ENCODE results near the gene PEBP1. TPM values are rescaled to one million over a fixed set of nuclear protein-coding genes. Genes with fewer than 3 reads are reported as not detected.
"Not testable (repeated sequence)": the region's sequence is repeated elsewhere in the genome, so short reads cannot be mapped to it uniquely, and the experiment has no call there.

PEBP1 gene
- total RNA-seq, 2 donors from 2014 or later: 108 to 113 TPM

DNA sequence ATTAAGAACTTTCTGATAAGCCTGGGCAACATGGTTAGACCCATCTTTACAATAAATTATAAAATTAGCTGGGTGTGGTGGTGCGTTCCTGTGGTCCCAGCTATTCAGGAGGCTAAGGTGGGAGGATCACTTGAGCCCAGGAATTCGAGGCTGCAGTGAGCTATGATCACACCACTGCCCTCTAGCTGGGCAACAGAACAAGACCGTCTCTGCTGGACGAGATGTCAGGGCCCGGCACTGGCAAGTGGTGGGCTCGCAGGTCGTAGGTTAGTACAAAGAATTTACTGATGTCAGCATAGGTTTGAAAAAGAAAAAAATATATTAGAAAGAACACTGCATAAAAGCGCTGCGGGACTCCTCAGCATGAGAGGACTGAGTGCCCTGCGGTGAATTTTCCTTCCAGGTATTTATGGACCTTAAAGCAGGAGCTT, 16.5 kb upstream of the PEBP1 start:
- H3K4me3 Mint-ChIP-seq: no peak overlapping the region
- no peaks in the 10 kb centered on the region for H3K9me3 ChIP-seq (ENCODE audit: control insufficient read depth, low read length, poor library complexity, severe bottlenecking)
- H3K36me3 Mint-ChIP-seq (ENCODE audit: low read depth): no peaks in the 10 kb centered on the region
- H3K27ac Mint-ChIP-seq: peak overlapping the region; percentile 90
- ATAC-seq (no peak), DNase-seq (no peak)
- H3K27me3 Mint-ChIP-seq: no peaks in the 10 kb centered on the region
- H3K4me1 Mint-ChIP-seq: peaks cover 7% of the 10 kb centered on the region

DNA sequence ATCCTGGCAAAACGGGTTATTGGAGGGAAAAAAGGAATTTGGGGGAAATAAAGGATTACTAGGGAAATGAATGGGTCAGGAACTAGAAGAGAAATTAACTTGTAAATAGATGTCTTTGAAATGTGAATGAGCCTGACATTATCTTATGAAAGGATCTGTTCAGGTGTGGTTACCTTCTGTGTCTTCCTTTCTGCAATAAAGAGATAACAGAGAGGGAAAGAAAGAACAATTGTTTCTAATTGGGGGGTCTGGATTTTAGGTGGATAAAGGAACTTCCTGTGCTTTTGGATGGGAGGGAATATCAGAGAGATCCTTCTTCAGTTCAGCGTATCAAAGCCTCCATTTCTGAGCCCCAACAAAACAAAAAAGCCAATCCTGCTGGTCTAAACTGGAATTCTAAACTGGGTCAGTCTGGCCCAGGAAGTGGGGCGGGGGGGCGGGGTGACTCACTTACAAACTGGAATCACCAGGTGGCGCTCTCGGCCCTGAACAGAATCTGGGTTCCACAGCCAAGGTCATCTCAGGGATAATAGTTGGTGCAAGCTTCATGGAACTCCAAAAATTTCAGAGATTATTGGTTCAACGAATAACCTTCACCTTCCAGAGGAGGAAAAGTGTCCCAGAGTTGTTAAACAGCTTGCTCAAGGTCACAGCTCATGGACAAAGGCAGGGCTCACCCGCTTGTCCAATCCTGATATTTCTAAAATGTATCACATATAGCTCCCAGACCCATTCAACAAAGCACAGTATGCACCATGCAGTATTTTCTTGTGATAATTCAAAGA, 15.2 kb upstream of the PEBP1 start:
- Mint-ChIP-seq H3K4me3 (peak overlapping the region; percentile 73), H3K36me3 (ENCODE audit: low read depth) (no peaks in the 10 kb centered on the region)
- H3K9me3 ChIP-seq (ENCODE audit: control insufficient read depth, low read length, poor library complexity, severe bottlenecking): no peaks in the 10 kb centered on the region

DNA sequence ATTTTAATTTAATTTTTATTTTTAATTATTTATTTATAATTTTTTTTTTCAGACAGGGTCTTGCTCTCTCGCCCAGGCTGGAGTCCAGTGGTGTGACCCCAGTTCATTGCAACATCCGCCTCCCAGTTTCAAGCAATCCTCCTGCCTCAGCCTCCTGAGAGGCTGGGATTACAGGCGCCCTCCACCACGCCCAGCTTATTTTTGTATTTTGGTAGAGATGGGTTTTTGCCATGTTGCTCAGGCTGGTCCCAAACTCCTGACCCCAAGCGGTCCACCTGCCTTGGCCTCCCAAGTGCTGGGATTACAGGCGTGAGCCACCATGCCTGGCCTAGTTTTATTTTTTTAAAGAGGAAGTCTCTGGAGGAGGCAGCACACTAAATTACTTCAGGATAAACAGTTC, 13.7 kb upstream of the PEBP1 start:
- no peak overlapping the region for H3K27ac Mint-ChIP-seq
- H3K4me3 Mint-ChIP-seq: no peak overlapping the region
- no peaks in the 10 kb centered on the region for H3K36me3 Mint-ChIP-seq (ENCODE audit: low read depth)
- no peaks in the 10 kb centered on the region for H3K27me3 Mint-ChIP-seq
- H3K9me3 ChIP-seq (ENCODE audit: control insufficient read depth, low read length, poor library complexity, severe bottlenecking): no peaks in the 10 kb centered on the region
- H3K4me1 Mint-ChIP-seq: peaks cover 7% of the 10 kb centered on the region
- ATAC-seq (no peak), DNase-seq (no peak)

More for the DNA sequence above, 15.2 kb upstream of the PEBP1 start:
- Mint-ChIP-seq H3K4me1 (peaks cover 7% of the 10 kb centered on the region), H3K27ac (peak overlapping the region; percentile 90), H3K27me3 (no peaks in the 10 kb centered on the region)
- ATAC-seq: peak; percentile 86
- peak; percentile 46 to 50 (median 50) for DNase-seq

DNA sequence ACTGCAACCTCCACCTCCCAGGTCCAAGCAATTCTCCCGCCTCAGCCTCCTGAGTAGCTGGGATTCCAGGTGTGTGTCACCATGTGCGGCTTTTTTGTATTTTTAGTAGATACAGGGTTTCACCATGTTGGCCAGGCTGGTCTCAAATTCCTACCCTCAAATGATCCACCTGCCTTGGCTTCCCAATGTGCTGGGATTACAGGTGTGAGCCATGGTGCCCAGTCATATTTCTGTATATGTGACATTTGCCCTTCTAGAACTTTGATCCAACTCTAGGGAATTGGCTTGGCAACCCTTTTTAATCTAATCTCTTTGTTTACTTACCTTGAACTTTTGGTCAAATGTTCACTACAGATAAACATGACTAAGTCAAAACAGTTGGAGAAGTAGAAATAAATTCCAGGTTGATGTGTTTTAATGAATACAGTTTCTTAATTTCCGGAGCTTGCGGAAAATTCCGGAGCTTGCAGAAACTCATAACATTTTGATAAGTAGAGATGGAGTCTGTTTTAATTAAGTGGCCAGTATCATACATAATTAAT, 11.5 kb upstream of the PEBP1 start:
- Mint-ChIP-seq H3K27ac (no peak overlapping the region), H3K36me3 (ENCODE audit: low read depth) (no peaks in the 10 kb centered on the region), H3K27me3 (no peaks in the 10 kb centered on the region), H3K4me3 (no peak overlapping the region), H3K4me1 (peaks cover 7% of the 10 kb centered on the region)
- ATAC-seq (no peak), DNase-seq (no peak)
- no peaks in the 10 kb centered on the region for H3K9me3 ChIP-seq (ENCODE audit: control insufficient read depth, low read length, poor library complexity, severe bottlenecking)

DNA sequence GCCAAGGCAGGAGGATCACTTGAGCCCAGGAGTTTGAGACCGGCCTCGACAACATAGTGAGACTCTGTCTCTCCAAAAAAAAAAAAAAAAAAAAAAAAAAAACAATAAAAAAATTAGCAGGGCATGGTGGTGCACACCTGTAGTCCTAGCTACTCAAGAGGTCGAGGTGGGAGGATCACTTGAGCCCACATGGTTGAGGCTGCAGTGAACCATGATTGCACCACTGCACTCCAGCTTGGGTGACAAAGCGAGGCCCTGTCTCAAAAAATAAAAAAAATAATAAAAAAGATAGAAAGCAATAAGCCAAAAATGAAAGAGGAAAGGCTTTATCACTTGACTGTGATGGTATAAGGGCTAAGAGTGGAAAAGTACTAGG, 10.2 kb upstream of the PEBP1 start:
- no peak overlapping the region for H3K4me3 Mint-ChIP-seq
- no peak overlapping the region for H3K27ac Mint-ChIP-seq
- H3K4me1 Mint-ChIP-seq: peaks cover 2% of the 10 kb centered on the region
- ATAC-seq: no peak
- H3K27me3 Mint-ChIP-seq: no peaks in the 10 kb centered on the region
- no peak for DNase-seq
- no peaks in the 10 kb centered on the region for H3K36me3 Mint-ChIP-seq (ENCODE audit: low read depth)
- H3K9me3 ChIP-seq (ENCODE audit: control insufficient read depth, low read length, poor library complexity, severe bottlenecking): no peaks in the 10 kb centered on the region

DNA sequence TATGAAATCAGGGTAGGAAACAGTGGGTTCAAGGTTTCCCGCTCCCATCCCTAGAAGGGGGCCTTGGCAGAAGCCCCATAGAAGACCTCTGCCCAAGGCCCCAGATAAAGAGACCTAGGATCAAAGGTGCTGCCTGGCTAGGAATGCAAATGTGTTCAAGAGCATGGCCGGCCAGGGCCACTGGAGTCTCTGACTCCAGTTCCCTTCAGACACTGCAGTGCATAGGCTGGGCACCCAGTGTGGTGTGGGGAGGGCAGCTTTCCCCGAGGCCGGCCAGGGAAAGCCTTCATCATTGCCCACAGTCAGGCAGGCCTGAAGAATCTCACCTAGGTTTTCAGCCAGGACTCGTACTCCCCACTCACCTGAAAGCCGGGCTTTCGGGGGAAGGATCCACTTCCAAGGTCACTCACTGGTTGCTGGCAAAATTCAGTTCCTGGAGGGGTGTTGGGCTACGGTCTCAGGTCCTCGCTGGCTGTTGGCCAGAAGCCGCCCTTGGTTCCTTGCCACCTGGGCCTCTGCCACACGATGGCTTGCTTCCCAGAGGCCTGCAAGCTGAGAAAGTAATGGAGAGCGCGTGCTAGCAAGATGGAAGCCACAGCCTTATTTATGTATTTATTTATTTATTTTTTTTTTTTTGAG, 9.7 kb upstream of the PEBP1 start:
- Mint-ChIP-seq H3K4me1 (no peaks in the 10 kb centered on the region), H3K4me3 (no peak overlapping the region), H3K27ac (no peak overlapping the region), H3K36me3 (ENCODE audit: low read depth) (no peaks in the 10 kb centered on the region), H3K27me3 (no peaks in the 10 kb centered on the region)
- DNase-seq (no peak), ATAC-seq (no peak)
- no peaks in the 10 kb centered on the region for H3K9me3 ChIP-seq (ENCODE audit: control insufficient read depth, low read length, poor library complexity, severe bottlenecking)

DNA sequence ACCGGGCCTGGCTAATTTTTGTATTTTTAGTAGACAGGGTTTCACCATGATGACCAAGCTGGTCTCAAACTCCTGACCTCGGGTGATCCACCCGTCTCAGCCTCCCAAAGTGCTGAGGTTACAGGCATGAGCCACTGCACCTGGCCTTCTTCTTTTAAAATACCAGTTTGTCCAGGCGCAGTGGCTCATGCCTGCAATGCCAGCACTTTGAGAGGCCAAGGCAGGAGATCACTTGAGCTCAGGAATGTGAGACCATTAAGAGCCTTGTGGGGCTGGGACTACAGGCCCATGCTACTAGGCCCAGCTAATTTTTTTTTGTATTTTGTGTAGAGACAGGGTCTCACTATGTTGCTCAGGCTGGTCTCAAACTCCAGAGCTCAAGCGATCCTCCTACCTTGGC, 8.1 kb upstream of the PEBP1 start:
- Mint-ChIP-seq H3K4me3 (no peak overlapping the region), H3K4me1 (peaks cover 5% of the 10 kb centered on the region), H3K36me3 (ENCODE audit: low read depth) (no peaks in the 10 kb centered on the region), H3K27me3 (no peaks in the 10 kb centered on the region), H3K27ac (no peak overlapping the region)
- DNase-seq (no peak), ATAC-seq (no peak)
- H3K9me3 ChIP-seq (ENCODE audit: control insufficient read depth, low read length, poor library complexity, severe bottlenecking): no peaks in the 10 kb centered on the region

DNA sequence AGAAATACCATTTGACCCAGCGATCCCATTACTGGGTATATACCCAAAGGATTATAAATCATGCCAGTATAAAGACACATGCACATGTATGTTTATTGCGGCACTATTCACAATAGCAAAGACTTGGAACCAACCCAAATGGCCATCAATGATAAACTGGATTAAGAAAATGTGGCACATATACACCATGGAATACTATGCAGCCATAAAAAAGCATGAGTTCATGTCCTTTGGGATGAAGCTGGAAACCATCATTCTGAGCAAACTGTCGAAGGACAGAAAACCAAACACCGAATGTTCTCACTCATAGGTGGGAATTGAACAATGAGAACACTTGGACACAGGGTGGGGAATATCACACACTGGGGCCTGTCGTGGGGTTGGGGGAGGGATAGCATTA, 6.5 kb upstream of the PEBP1 start:
- not testable (repeated sequence) for H3K4me1 Mint-ChIP-seq; H3K27ac Mint-ChIP-seq; H3K27me3 Mint-ChIP-seq; DNase-seq; ATAC-seq; H3K4me3 Mint-ChIP-seq; H3K9me3 ChIP-seq (ENCODE audit: control insufficient read depth, low read length, poor library complexity, severe bottlenecking); H3K36me3 Mint-ChIP-seq (ENCODE audit: low read depth)

DNA sequence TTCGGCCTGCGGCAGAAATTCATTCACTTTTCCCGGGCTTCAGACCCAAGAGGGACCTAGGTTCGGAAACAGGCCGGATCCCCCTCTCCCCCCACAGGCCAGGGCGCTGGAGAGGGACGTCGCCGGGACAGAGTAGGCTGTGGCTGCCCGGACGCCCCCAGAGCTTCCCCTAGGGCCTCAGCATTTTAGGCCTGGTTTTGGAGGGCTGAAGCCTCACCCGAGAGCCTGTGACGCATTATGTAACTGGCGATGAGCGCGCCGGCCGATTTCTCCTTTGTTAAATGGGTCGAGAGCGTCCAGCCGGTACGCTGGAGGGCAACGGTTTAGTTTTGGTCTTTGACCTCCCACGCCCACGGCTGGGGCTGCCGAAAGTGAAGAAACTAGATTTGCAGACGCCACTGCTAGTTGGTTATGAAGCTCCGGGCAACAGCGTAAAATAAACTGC, 657 bp downstream of the PEBP1 start:
- no peak for DNase-seq
- H3K27ac Mint-ChIP-seq: peak overlapping the region; percentile 93
- peaks cover 25% of the 10 kb centered on the region for H3K4me1 Mint-ChIP-seq
- peaks cover 2% of the 10 kb centered on the region for H3K36me3 Mint-ChIP-seq (ENCODE audit: low read depth)
- no peaks in the 10 kb centered on the region for H3K9me3 ChIP-seq (ENCODE audit: control insufficient read depth, low read length, poor library complexity, severe bottlenecking)
- peak; percentile 18 for ATAC-seq
- peak overlapping the region; percentile 95 for H3K4me3 Mint-ChIP-seq
- no peaks in the 10 kb centered on the region for H3K27me3 Mint-ChIP-seq

DNA sequence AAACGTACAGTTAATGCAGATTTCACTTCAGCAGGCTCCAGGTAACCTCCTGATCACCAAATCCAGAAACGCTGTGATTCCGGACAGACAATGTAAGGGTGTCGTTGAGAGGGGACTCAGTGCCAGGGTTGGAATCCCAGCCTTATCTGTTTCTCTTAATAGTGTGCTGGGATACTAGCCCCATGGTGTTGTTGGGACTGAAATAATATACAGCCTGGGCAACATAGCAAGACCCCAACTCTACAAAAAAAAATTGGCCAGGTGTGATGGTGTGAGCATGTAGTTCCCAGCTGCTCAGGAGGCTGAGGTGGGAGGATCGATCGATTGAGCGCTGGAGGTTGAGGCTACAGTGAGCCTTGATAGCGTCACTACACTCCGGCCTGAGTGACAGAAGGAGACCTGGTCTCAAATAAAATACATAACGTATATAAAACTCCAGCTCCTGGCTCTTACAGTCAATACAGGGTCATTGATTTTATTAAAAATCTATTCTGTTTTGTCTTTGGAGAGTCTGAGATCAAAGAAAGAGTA, 1.3 kb downstream of the PEBP1 start:
- peaks cover 21% of the 10 kb centered on the region for H3K4me1 Mint-ChIP-seq
- peak overlapping the region; percentile 95 for H3K4me3 Mint-ChIP-seq
- H3K27ac Mint-ChIP-seq: peak overlapping the region; percentile 93
- DNase-seq: no peak
- no peaks in the 10 kb centered on the region for H3K9me3 ChIP-seq (ENCODE audit: control insufficient read depth, low read length, poor library complexity, severe bottlenecking)
- H3K36me3 Mint-ChIP-seq (ENCODE audit: low read depth): peaks cover 2% of the 10 kb centered on the region
- H3K27me3 Mint-ChIP-seq: no peaks in the 10 kb centered on the region
- ATAC-seq: no peak

DNA sequence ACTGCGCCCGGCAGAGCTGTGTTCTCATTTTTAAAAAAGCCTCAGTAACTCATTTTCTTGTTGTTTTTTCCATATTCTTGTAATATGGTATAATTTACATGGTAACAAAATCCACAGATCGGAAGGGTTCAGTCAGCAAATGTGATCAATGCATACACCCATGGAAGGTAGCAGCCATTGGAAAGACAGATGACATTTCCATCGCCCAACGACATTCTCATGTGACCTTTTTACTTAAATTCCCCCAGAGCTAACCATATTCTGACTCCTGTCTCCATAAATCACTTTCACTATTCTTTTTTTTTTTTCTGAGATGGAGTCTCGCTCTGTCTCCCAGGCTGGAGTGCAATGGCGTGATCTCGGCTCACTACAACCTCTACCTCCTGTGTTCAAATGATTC, 4.9 kb downstream of the PEBP1 start:
- Mint-ChIP-seq H3K4me1 (peaks cover 20% of the 10 kb centered on the region), H3K27ac (no peak overlapping the region), H3K27me3 (no peaks in the 10 kb centered on the region), H3K36me3 (ENCODE audit: low read depth) (peaks cover 2% of the 10 kb centered on the region), H3K4me3 (no peak overlapping the region)
- no peak for ATAC-seq
- DNase-seq: no peak
- no peaks in the 10 kb centered on the region for H3K9me3 ChIP-seq (ENCODE audit: control insufficient read depth, low read length, poor library complexity, severe bottlenecking)

DNA sequence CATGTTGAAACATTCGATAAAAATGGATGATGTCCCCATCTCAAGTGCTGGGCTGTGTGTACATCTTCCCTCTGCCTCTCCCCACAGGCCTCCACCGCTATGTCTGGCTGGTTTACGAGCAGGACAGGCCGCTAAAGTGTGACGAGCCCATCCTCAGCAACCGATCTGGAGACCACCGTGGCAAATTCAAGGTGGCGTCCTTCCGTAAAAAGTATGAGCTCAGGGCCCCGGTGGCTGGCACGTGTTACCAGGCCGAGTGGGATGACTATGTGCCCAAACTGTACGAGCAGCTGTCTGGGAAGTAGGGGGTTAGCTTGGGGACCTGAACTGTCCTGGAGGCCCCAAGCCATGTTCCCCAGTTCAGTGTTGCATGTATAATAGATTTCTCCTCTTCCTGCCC, 8.6 kb downstream of the PEBP1 start:
- Mint-ChIP-seq H3K27ac (peak overlapping the region; percentile 54), H3K4me1 (peaks cover 5% of the 10 kb centered on the region), H3K4me3 (no peak overlapping the region), H3K27me3 (no peaks in the 10 kb centered on the region), H3K36me3 (ENCODE audit: low read depth) (peaks cover 2% of the 10 kb centered on the region)
- DNase-seq (no peak), ATAC-seq (no peak)
- H3K9me3 ChIP-seq (ENCODE audit: control insufficient read depth, low read length, poor library complexity, severe bottlenecking): no peaks in the 10 kb centered on the region

DNA sequence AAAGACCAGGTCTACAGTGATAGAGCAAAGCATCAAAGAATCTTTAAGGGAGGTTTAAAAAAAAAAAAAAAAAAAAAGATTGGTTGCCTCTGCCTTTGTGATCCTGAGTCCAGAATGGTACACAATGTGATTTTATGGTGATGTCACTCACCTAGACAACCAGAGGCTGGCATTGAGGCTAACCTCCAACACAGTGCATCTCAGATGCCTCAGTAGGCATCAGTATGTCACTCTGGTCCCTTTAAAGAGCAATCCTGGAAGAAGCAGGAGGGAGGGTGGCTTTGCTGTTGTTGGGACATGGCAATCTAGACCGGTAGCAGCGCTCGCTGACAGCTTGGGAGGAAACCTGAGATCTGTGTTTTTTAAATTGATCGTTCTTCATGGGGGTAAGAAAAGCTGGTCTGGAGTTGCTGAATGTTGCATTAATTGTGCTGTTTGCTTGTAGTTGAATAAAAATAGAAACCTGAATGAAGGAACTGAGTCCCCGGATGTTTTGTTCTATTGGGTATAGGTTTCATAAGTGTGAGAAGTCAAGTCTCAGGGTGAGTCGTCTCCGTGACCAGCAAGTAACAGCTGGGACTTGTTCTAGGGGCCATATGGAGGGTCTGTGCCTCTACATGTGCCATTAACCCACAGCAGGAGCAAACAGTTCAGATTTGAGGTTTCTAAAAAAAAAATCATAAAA, 9.3 kb downstream of the PEBP1 start:
- H3K9me3 ChIP-seq (ENCODE audit: control insufficient read depth, low read length, poor library complexity, severe bottlenecking): no peaks in the 10 kb centered on the region
- Mint-ChIP-seq H3K4me3 (no peak overlapping the region), H3K27me3 (no peaks in the 10 kb centered on the region), H3K4me1 (peaks cover 5% of the 10 kb centered on the region), H3K36me3 (ENCODE audit: low read depth) (peaks cover 2% of the 10 kb centered on the region), H3K27ac (peak overlapping the region; percentile 54)
- DNase-seq (no peak), ATAC-seq (no peak)

Measured in T-helper 17 cell (primary cell).